ENCODE results near the gene ABCA7.

DNA sequence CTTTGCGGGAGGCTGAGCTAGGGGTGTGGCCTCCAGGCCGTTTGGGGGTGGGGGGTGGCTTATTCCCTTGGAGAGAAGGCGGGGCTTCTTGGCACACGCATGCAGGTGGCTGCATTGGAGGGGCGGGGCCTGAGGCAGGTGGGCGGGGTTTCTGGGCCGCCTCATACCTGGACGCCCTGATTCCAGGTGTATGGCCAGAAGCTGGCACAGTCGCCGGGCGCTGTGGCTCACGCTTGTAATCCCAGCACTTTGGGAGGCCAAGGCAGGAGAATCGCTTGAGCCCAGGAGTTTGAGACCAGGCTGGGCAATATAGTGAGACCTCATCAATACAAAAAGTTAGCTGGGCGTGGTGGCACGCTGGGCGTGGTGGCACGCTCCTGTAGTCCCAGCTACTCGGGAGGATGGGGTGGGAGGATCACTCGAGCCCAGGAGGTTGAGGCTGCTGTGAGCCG lies 7.8 kb downstream of the ABCA7 start:
- TF ChIP-seq, protein P1, sequence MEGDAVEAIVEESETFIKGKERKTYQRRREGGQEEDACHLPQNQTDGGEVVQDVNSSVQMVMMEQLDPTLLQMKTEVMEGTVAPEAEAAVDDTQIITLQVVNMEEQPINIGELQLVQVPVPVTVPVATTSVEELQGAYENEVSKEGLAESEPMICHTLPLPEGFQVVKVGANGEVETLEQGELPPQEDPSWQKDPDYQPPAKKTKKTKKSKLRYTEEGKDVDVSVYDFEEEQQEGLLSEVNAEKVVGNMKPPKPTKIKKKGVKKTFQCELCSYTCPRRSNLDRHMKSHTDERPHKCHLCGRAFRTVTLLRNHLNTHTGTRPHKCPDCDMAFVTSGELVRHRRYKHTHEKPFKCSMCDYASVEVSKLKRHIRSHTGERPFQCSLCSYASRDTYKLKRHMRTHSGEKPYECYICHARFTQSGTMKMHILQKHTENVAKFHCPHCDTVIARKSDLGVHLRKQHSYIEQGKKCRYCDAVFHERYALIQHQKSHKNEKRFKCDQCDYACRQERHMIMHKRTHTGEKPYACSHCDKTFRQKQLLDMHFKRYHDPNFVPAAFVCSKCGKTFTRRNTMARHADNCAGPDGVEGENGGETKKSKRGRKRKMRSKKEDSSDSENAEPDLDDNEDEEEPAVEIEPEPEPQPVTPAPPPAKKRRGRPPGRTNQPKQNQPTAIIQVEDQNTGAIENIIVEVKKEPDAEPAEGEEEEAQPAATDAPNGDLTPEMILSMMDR (conservative IDR thresholded peaks at IDR 0.05) = no peak
- TF ChIP-seq ZFX (IDR thresholded peaks at IDR 0.05) = no peak
